ENCODE measurements around the gene MAB21L2.

The MAB21L2 gene

GRCh38 chr4:150573534-150573933, 8.4 kb upstream of the MAB21L2 start:
- ChIA-PET POLR2A (no interaction called here), CTCF (interaction anchor here (0.7 kb wide), 2 partner anchors 45 to 592 kb away, joined by 3 read pairs; no protein-coding TSS in a partner anchor)
- no peak for DNase-seq (ENCODE audit: low read depth, low spot score)
- no peak overlapping the region for H3K4me3 ChIP-seq (ENCODE audit: low read depth, low read length)
- no peak for TF ChIP-seq CTCF (IDR thresholded peaks at IDR 0.05; ENCODE audit: insufficient read depth, low read length, missing control alignments)

- DNase-seq (ENCODE audit: low read depth, low spot score) = no peak
- ChIA-PET POLR2A (no interaction called here), CTCF (interaction anchor here (1.0 kb wide), 1 partner anchor 292 kb away, joined by 3 read pairs; no protein-coding TSS in a partner anchor)
- no peak for TF ChIP-seq CTCF (IDR thresholded peaks at IDR 0.05; ENCODE audit: insufficient read depth, low read length, missing control alignments)
- no peak overlapping the region for H3K4me3 ChIP-seq (ENCODE audit: low read depth, low read length)
Measured at GRCh38 chr4:150574678-150575077, 7.3 kb upstream of the MAB21L2 start.

GRCh38 chr4:150577796-150578195, 4.2 kb upstream of the MAB21L2 start:
- H3K4me3 ChIP-seq (ENCODE audit: low read depth, low read length) = no peak overlapping the region
- DNase-seq (ENCODE audit: low read depth, low spot score) = no peak
- POLR2A ChIA-PET = no interaction called here
- TF ChIP-seq CTCF (IDR thresholded peaks at IDR 0.05; ENCODE audit: insufficient read depth, low read length, missing control alignments) = no peak
- CTCF ChIA-PET = interaction anchor here (2.6 kb wide), 1 partner anchor 290 kb away, joined by 7 read pairs; no protein-coding TSS in a partner anchor

- ChIA-PET CTCF (interaction anchor here (0.9 to 2.6 kb wide), 3 partner anchors 9 to 288 kb away, joined by 4 to 7 read pairs (median 5); no protein-coding TSS in a partner anchor), POLR2A (no interaction called here)
- peak overlapping the region; percentile 61 for H3K4me3 ChIP-seq (ENCODE audit: low read depth, low read length)
- no peak for DNase-seq (ENCODE audit: low read depth, low spot score)
- no peak for TF ChIP-seq CTCF (IDR thresholded peaks at IDR 0.05; ENCODE audit: insufficient read depth, low read length, missing control alignments)
Measured at GRCh38 chr4:150578745-150579501, 3.0 kb upstream of the MAB21L2 start.

- ChIA-PET POLR2A (interaction anchor here (0.7 kb wide), 1 partner anchor 339 kb away, joined by 3 read pairs; no protein-coding TSS in a partner anchor), CTCF (interaction anchor here (0.9 to 2.6 kb wide), 4 partner anchors 10 to 288 kb away, joined by 4 to 7 read pairs (median 5); no protein-coding TSS in a partner anchor)
- no peak for TF ChIP-seq CTCF (IDR thresholded peaks at IDR 0.05; ENCODE audit: insufficient read depth, low read length, missing control alignments)
- DNase-seq (ENCODE audit: low read depth, low spot score) = no peak
- H3K4me3 ChIP-seq (ENCODE audit: low read depth, low read length) = peak overlapping the region; percentile 61
Measured at GRCh38 chr4:150579551-150580234, 2.3 kb upstream of the MAB21L2 start.

GRCh38 chr4:150580306-150580705, 1.6 kb upstream of the MAB21L2 start:
- DNase-seq (ENCODE audit: low read depth, low spot score) = no peak
- TF ChIP-seq CTCF (IDR thresholded peaks at IDR 0.05; ENCODE audit: insufficient read depth, low read length, missing control alignments) = no peak
- ChIA-PET POLR2A (no interaction called here), CTCF (interaction anchor here (1.3 to 2.6 kb wide), 2 partner anchors 13 to 287 kb away, joined by 5 to 7 read pairs; no protein-coding TSS in a partner anchor)
- H3K4me3 ChIP-seq (ENCODE audit: low read depth, low read length) = peak overlapping the region; percentile 61

All from AG04449 (cell line).